Fibroblast of lung (primary cell): ENCODE data around the gene AVPR1A. TPM values are rescaled to one million over a fixed set of nuclear protein-coding genes. Genes with fewer than 3 reads are reported as not detected.
A peak's percentile ranks its signal among the peaks of the same experiment; 100 is the strongest.

Experiments used
- DNase-seq, 2 donors: peaks; one replicate each; pipeline versions ENCODE4 v3.0.0 to v3.0.0-alpha.2; 2010; ENCODE audit warnings: low read depth in 2 of 2
- H2AFZ ChIP-seq: 2 replicates; pipeline ENCODE4 v1.5.1; 2012; ENCODE audit warnings: low read length, control low read depth, inconsistent platforms
- H3K27ac ChIP-seq: 2 replicates; pipeline ENCODE4 v1.5.1; 2011; ENCODE audit warnings: low read length, control low read depth; ENCODE audit not compliant: insufficient read depth
- H3K27me3 ChIP-seq: 2 replicates; pipeline ENCODE4 v1.5.1; 2011; ENCODE audit warnings: mild to moderate bottlenecking, low read length; ENCODE audit not compliant: control insufficient read depth, insufficient read depth
- H3K36me3 ChIP-seq: 2 replicates; pipeline ENCODE4 v1.5.1; 2011; ENCODE audit warnings: low read length; ENCODE audit not compliant: control insufficient read depth, insufficient read depth
- H3K4me1 ChIP-seq: 2 replicates; pipeline ENCODE4 v1.5.1; 2011; ENCODE audit warnings: low read length; ENCODE audit not compliant: control insufficient read depth, insufficient read depth; ENCODE audit errors: extremely low read depth
- H3K4me2 ChIP-seq: 2 replicates; pipeline ENCODE4 v1.5.1; 2011; ENCODE audit warnings: low read length, control low read depth; ENCODE audit not compliant: insufficient read depth; ENCODE audit errors: extremely low read depth
- H3K4me3 ChIP-seq, 4 experiments: fragments of 200-600 bp in 1 of 4; sonication (generic) in 1 of 4; replicated peaks in 1 of 4; 2 replicates each; pipeline ENCODE4 v1.5.1; 2011 to 2016; ENCODE audit warnings: low read length in 4 of 4, low read depth in 3 of 4, mild to moderate bottlenecking in 3 of 4, control low read depth in 2 of 4, inconsistent platforms in 1 of 4, mixed read lengths in 1 of 4; ENCODE audit not compliant: insufficient read depth in 1 of 4; ENCODE audit errors: control extremely low read depth in 1 of 4
- H3K79me2 ChIP-seq: 2 replicates; pipeline ENCODE4 v1.5.1; 2012; ENCODE audit warnings: mild to moderate bottlenecking, low read length, inconsistent platforms; ENCODE audit not compliant: control insufficient read depth, insufficient read depth
- H3K9ac ChIP-seq: 2 replicates; pipeline ENCODE4 v1.5.1; 2011; ENCODE audit warnings: mild to moderate bottlenecking, low read length, control low read depth; ENCODE audit not compliant: insufficient read depth
- H3K9me3 ChIP-seq: 2 replicates; pipeline ENCODE4 v1.5.1; 2012; ENCODE audit warnings: low read depth, low read length; ENCODE audit not compliant: control insufficient read depth, insufficient read depth
- H4K20me1 ChIP-seq: 2 replicates; pipeline ENCODE4 v1.5.1; 2011; ENCODE audit warnings: low read length; ENCODE audit not compliant: control insufficient read depth, insufficient read depth; ENCODE audit errors: extremely low read depth
- EZH2 ChIP-seq: IDR thresholded peaks from 2 replicates; pipeline ENCODE4 v1.5.1; 2012; ENCODE audit warnings: low read length, control low read depth, mild to moderate bottlenecking; ENCODE audit errors: missing control alignments
- polyA plus RNA-seq, 2 donors: library from polyadenylated mRNA; depleted of rRNA in 1 of 2; stranded (reverse) in 1 of 2; unstranded in 1 of 2; fragments of >200 nt; gene quantifications; 2 replicates each; pipeline ENCODE4 v1.2.1, GENCODE V29; 2011 to 2012; ENCODE audit warnings: missing spikeins in 1 of 2
- total RNA-seq: library from RNA; depleted of rRNA; stranded (reverse); fragments of >200 nt; gene quantifications from 2 replicates; pipeline ENCODE4 v1.2.1, GENCODE V29; 2014
- TF ChIP-seq, protein P1 (sequence below), 2 donors: IDR thresholded peaks in 1 of 2; conservative IDR thresholded peaks in 1 of 2; 1 replicate in 1 of 2; 2 replicates in 1 of 2; pipeline ENCODE4 v1.5.1; 2011 to 2012; ENCODE audit warnings: low read length in 2 of 2, control low read depth in 1 of 2, inconsistent platforms in 1 of 2, low read depth in 1 of 2, mild to moderate bottlenecking in 1 of 2

The AVPR1A gene
- total and polyA plus RNA-seq, 2 donors (not counting 1 experiment from before 2014, with no cell fraction given), result not detected

DNA sequence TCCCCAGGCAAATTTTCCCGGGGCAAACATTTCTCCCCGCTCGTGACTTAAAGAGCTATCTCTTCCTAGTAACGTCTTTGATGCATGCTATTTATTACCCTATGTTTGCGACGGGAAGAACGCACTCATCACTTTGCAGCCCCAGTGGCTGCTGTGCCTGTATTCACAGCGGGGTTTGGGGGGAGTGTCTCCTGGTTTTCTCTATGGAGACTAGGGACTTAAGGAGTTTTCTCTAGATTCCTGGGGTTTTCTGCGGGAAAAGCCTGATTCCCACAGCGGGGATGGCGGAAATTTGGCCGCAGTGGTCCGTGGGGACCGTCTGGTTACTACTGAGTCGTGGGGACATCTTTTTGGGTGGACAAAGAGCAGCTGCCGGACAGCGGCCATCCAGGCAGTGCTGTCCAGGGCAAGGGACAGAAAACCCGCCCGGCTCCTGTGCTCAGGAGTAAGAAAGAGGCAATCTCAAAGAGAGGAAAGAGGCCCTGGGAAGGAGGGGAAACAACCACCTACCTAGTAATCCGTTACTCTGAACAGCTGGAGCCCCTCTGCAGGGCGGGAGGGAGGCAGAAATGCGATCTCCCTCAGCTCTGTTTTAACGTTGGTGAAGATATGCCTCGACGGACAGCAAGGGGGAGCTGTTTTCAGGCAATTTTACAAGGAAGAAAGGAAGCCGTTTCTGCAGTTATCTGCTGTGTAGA, 771 bp upstream of the AVPR1A start:
- no peaks in the 10 kb centered on the region for H4K20me1 ChIP-seq
- H3K4me2 ChIP-seq, result no peak overlapping the region
- H3K4me1 ChIP-seq, result no peaks in the 10 kb centered on the region
- DNase-seq, result peak; percentile 38 to 42
- TF ChIP-seq EZH2, result peak; percentile 83
- TF ChIP-seq, protein P1, sequence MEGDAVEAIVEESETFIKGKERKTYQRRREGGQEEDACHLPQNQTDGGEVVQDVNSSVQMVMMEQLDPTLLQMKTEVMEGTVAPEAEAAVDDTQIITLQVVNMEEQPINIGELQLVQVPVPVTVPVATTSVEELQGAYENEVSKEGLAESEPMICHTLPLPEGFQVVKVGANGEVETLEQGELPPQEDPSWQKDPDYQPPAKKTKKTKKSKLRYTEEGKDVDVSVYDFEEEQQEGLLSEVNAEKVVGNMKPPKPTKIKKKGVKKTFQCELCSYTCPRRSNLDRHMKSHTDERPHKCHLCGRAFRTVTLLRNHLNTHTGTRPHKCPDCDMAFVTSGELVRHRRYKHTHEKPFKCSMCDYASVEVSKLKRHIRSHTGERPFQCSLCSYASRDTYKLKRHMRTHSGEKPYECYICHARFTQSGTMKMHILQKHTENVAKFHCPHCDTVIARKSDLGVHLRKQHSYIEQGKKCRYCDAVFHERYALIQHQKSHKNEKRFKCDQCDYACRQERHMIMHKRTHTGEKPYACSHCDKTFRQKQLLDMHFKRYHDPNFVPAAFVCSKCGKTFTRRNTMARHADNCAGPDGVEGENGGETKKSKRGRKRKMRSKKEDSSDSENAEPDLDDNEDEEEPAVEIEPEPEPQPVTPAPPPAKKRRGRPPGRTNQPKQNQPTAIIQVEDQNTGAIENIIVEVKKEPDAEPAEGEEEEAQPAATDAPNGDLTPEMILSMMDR (conservative IDR thresholded peaks at IDR 0.05 in 1 of 2, IDR thresholded peaks at IDR 0.05 in 1 of 2; ENCODE audit: low read depth in 1 of 2, low read length in 2 of 2), result peak; percentile 68 to 81
- H3K4me3 ChIP-seq, result peak overlapping the region in 2 of 4 experiments; percentile 11 to 16
- H3K27ac ChIP-seq, result no peak overlapping the region
- no peak overlapping the region for H2AFZ ChIP-seq
- H3K36me3 ChIP-seq, result no peaks in the 10 kb centered on the region
- H3K27me3 ChIP-seq, result peaks cover 26% of the 10 kb centered on the region
- H3K79me2 ChIP-seq, result no peaks in the 10 kb centered on the region
- H3K9ac ChIP-seq, result no peak overlapping the region
- no peaks in the 10 kb centered on the region for H3K9me3 ChIP-seq

DNA sequence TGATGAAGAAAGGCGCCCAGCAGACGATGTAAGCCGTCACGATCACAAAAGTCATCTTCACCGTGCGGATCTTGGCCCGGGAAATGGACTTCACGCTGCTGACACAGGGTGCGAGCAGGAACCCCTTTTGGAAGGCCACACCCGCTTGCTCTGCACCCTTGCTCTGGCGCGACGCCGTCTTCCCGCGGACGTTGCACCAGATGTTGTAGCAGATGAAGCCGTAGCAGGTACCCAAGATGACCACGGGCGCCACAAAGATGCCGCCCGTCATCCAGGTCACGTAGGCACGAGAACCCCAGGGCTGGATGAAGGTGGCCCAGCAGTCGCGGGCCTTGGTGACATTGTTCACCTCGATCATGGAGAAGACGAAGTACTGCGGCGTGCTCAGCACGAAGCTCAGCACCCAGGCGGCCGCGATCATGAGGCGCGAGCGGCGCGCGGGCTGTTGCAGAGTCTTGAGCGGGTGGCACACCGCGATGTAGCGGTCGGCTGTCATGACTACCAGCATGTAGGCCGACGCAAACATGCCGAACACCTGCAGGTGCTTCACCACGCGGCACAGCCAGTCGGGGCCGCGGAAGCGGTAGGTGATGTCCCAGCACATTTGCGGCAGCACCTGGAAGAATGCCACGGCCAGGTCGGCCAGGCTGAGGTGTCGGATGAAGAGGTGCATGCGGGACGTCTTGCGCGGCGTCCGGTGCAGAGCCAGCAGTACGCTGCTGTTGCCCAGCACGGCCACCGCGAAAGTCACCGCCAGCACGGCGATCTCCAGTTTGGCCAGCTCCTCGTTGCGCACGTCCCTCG, 890 bp downstream of the AVPR1A start:
- no peaks in the 10 kb centered on the region for H3K36me3 ChIP-seq
- TF ChIP-seq EZH2, result peak; percentile 83
- TF ChIP-seq, protein P1 (conservative IDR thresholded peaks at IDR 0.05 in 1 of 2, IDR thresholded peaks at IDR 0.05 in 1 of 2; ENCODE audit: low read depth in 1 of 2, low read length in 2 of 2), result no peak
- H3K9me3 ChIP-seq, result no peaks in the 10 kb centered on the region
- H3K9ac ChIP-seq, result no peak overlapping the region
- H2AFZ ChIP-seq, result no peak overlapping the region
- no peak overlapping the region for H3K4me3 ChIP-seq
- no peaks in the 10 kb centered on the region for H3K4me1 ChIP-seq
- no peaks in the 10 kb centered on the region for H3K79me2 ChIP-seq
- no peak overlapping the region for H3K27ac ChIP-seq
- H3K27me3 ChIP-seq, result peaks cover 26% of the 10 kb centered on the region
- no peak overlapping the region for H3K4me2 ChIP-seq
- DNase-seq, result no peak
- H4K20me1 ChIP-seq, result no peaks in the 10 kb centered on the region

DNA sequence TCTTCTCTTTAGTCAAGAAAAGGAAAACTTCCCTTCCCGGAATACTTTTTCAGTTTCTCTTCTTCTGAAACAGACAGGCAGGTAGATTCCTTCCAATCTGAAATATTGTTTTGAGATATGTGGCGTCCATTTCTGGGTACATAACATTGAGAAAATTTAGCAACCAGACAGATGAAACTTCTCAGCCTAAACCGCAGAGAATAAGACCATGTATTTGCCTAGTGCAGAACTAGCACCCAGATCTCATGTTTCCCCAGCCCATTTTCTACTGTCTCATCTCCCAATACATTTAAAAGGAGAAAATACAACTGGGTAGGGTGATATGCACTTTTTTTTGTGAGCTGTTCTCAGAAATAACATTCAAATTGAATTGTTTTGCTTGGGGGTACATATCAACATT, 6.4 kb downstream of the AVPR1A start:
- Histone ChIP-seq H3K27ac (no peak overlapping the region), H3K9ac (no peak overlapping the region), H4K20me1 (no peaks in the 10 kb centered on the region), H3K36me3 (no peaks in the 10 kb centered on the region), H3K79me2 (no peaks in the 10 kb centered on the region), H2AFZ (no peak overlapping the region), H3K4me2 (no peak overlapping the region), H3K9me3 (no peaks in the 10 kb centered on the region), H3K27me3 (peaks cover 3% of the 10 kb centered on the region), H3K4me3 (no peak overlapping the region), H3K4me1 (no peaks in the 10 kb centered on the region)
- DNase-seq, result no peak
- TF ChIP-seq, protein P1 (conservative IDR thresholded peaks at IDR 0.05 in 1 of 2, IDR thresholded peaks at IDR 0.05 in 1 of 2; ENCODE audit: low read depth in 1 of 2, low read length in 2 of 2), result no peak
- TF ChIP-seq EZH2, result no peak
